Occipital lobe (tissue), 2 donors: ENCODE data around the gene FNTB. TPM values are rescaled to one million over a fixed set of nuclear protein-coding genes. Genes with fewer than 3 reads are reported as not detected.
"Not testable (repeated sequence)": the region's sequence is repeated elsewhere in the genome, so short reads cannot be mapped to it uniquely, and the experiment has no call there.

Experiments used
- DNase-seq: peaks from one replicate; lab custom pipeline; 2025; lab: John Stamatoyannopoulos, UW
- total RNA-seq: library from RNA; depleted of rRNA; stranded (reverse); fragments of >200 nt; gene quantifications from one replicate; pipeline ENCODE4 v1.2.3, GENCODE V29; 2014

Gene FNTB
- total RNA-seq, 1 donor from 2014 or later, result 6.2 TPM

DNA sequence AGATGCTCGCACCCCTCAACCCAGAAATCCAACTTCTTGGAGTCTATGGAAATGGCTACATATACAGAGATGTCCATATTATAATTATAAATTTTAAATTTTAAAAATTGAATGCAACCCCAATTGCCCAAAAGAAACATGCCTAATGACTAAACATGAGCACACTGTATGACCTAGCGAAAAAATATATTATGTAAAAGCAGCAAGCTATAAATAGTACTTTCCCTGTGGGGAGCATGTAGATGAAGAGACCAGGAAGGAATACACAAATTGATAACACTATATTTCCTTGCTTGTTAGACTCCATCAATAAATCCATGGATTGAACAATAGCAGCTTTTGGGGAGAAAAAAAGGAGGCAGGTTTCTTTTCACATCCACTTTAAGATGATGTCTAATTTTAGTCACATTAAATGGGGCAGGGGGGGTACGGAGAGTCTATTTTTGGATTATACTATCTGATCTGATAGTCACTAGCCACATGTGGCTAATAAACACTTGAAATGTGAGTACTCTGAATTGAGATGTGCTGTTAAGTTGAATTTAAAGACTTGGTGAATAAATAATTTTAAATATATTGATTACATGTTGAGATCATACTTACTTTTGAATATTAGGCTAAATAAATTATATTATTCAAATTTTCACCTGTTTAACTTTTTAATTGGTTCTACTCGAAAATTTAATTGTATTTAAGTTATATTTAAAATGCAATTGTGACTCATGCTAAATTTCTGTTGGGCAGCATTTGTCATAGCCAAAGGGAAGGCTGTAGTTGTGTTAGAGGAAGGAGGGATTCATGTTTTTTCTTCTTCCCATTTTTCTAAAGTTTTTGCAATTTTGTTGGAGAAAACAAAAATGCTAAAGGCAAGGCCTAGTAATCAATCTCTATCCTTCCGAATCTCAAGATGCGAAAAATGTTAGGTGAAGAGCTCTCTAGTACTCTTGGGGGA, 98.1 kb downstream of the FNTB start:
- no peak for DNase-seq

DNA sequence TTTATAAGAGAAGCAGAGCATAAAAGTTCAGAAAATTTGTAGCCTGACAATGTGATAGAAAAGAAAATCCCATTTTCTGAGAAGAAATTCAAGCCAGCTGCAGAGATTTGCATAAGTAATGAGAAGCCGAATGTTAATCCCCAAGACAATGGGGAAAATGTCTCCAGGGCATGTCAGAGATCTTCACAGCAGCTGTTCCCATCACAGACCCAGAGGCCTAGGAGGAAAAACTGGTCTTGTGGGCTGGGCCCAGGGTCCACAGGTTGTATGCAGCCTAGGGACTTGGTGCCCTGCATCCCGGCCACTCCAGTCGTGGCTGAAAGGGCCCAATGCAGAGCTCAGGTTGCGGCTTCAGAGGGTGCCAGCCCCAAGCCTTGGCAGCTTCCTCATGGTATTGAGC, 100.0 kb downstream of the FNTB start:
- DNase-seq, result not testable (repeated sequence)

DNA sequence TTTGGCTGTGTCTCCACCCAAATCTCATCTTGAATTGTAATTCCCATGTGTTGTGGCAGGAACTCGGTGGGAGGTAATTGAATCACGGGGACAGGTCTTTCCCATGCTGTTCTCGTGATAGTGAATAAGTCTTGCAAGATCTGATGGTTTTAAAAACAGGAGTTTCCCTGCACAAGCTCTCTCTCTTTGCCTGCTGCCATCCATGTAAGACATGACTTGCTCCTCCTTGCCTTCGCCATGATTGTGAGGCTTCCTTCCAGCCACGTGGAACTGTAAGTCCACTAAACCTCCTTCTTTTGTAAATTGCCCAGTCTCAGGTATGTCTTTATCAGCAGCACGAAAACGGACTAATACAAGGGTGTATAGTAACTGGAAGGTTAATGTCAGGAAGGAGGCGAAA, 101.1 kb downstream of the FNTB start:
- DNase-seq, result not testable (repeated sequence)

DNA sequence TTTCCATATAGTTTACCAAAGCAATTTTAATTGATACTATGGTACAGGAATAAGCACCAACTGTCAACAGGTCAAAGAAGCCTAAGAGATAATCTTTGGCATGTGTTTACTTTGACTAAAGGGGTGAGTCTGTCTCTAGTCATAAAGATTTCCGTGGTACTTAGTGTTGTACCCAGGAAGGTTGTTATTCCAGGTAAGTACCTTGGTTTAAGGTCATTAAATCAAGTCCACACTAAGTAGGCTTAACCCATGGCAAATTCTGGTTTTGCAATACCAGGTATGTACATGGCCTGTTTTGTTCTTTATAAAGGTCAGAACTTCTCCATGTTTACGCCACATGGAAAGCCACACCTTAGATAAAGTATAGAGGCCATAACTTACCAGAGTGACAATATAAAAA, 105.7 kb downstream of the FNTB start:
- no peak for DNase-seq

DNA sequence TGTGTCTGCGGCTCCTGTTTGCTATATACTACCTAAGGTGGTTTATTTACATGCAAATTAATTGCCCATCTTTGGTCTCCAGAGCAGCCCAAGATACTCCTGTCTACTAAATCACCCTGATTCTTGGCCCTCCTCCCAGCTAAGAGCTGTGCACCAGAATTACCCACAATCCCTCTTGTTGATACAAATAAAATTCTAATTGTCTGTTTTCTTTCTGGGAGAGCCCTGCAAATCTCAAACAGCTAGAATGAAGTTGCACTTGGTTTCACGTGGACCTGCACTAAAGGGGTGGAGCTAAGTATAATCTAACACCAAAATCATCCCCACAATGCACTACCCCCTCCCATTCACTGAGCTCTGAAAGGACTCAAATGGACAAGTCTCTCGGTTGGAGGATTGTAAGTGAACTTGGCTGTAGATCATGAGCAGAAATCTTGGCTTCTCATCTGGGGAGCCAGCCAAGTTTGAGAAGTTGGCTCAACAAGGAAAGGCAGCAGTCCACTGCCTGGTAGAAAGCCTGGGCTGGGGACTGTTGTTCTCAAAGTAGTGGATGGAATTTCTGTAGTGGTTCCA, 109.0 kb downstream of the FNTB start:
- no peak for DNase-seq

DNA sequence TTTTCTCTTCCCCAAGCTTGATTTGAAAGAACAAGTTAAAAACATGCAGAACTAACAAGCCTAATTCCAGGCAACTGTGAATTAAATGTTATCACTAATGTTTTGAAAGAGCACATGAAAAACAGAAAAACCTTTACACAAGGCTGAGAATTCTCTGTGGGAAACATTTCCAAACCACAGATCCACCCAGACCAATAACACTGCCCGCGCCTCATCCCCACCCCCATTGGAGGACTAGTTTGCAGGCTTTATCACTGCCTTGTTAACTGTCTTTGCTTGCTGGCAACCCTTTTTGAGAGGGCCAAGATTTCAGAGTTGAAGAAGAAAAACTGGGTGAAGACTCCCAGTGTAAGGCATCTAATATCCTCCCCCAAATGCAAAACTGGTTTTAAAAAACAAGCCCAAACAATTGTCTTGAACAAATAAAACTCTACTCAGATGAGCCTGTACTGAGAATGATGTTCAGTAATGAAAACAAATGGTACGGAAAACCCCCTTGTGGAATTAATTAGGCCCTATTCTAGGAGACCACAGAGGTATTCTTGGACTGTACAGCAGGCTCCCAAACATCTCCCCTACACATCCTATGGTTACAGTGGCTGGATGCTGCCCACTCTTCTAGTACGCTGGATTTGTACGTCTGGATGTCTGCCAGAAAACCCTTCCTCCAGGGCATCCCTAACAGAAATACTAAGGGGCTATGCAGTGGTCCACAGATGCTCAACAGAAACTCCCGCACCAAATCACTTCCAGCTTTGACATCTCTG, 109.8 kb downstream of the FNTB start:
- no peak for DNase-seq

DNA sequence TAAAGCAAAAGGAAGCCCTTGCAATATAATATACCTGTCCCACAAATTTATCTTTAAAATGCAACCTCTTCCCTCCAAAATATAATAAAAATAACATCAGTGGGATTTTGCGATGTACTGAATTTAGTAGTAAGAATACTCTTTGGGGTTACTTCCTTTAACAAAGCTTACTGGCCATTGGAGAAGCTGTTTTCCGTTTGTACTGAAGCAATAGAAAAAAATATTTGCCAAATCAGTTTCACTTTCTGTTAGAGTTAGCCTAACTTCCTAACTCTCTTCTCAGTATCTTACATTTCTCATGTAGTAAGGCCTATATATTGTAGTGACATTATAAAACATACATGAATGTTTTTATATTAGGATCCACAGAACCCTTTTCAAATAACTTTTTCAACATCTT, 111.9 kb downstream of the FNTB start:
- no peak for DNase-seq

DNA sequence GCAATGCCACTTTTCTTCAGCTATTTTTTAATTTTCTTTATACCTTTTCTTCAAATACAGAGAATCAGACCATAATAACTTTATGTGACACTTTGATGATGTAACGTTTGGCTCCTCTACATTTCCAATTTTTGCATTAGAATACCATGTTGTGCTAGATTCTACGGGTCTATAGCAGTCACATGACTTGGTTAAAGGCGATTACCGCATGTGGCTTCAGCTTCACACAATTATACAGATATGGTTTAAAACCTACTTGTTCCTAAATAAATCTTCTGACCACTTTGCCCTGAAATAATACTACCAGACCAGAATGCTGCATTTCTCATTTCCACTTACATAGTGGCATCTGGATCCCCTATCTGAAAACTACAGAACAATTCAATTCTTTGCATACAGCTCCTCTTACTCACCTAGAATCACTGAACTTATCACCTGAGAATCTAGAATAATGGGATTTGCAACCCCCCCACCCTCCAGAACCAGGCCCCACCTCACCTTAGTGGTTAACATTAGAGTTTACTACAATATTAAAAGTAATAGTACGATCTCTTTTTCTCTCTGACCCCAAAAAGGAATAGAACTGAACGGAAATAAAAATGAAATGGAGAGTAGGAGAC, 114.3 kb downstream of the FNTB start:
- no peak for DNase-seq

DNA sequence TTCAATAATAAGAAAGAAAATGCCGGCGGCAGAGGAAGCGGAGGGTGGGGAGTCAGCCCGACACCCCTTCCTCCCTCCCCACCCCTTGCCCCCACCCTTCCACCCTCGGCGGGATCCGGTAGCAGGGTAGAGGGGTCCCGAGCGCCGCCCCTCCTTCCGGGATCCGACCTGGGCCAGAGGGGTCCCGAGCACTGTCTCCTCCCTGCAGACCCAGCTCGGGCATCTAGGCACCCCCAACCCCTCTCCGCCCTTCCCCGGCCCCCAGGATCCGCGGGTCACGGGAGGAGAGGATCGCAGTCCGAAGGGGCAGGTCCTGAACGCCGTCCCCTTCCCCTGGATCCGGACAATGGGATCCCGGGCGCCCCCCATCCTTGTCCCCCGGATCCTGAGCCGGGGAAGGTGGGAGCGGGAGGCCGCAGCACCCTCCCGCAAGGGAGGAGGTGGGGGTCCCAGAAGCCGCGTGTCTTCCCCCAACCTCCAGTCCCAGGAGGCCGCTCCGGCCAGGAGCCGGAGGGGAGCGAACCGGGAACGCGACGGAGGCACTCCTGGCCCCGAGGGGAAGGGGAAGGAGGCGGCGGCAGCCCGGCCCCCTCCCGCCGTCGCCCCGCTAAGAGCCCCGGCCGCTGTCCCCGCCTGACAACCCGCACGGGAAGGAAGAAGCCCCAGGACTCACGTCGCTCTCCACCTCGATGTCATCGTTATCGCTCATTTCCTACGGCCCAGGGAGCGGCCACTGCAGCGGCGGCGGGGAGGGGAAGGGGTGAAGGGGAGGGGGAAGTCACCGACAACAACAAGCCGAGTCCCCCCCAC, 115.1 kb downstream of the FNTB start:
- no peak for DNase-seq

DNA sequence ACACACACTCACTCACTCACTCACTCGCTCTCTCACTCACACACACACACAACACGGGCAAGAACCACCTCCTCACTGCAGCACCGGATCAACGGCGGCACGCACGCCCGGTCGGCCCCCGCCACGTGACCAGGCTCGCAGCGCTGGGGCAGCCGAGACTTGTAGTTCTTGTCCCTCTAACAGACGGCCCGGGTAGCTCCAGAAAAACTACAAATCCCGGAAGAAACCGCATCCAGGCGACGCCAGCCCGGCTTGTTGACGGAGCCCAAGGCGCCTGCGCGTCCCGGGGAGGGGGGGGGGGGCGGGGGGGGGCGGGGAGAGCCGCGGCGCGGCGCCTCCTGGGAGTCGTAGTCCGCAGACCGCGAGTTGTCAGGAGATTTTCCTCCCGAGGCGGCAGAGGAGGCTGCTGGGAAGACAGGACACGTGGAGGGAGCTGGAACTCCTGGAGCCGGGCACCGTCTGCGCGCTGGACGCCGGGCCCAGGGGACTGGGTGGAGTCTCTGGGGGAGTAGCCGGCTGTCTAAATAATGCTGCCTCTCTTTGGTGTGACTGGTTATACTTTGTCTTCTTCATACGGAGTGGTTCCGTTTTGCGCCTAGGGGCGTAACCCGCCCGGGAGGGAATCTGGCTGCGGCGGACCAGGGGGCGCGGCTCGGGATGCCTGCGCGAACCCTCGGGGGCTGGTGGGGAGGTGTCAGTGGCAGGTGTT, 115.9 kb downstream of the FNTB start, which contains the start of gene MAX:
TSS of gene MAX (minus strand) at position 77 of the 709 bp plus-strand sequence. CDS start 178 bp downstream, outside the sequence.
- DNase-seq, result peak; percentile 99

DNA sequence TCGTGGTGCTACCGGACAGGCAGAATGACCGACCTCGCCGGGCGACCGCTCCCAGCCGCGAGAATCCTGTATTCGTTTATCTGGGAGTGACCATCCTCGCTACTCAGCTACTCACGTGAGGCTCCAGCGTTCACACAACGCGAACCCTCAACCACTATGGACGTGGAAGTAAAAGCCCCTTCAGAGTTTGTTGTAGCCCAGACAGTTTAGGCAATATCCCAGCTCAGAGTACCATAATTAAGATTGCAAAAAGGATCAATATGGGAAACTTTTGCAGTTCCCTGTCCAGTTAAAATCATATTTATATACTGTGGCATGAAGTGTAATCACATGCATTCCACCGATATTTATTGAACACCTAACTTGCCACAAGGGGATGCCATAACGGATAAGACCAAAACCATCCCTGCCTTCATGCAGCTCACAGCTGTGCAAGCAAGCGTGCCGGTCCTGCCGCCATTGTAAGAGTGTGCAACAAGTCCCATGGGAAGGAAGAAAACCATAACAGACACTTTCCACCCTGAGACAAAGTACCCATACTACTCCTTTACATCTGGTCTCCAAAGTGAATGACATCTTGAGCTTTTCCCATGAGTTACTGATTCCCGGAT, 116.6 kb downstream of the FNTB start:
- DNase-seq, result no peak

DNA sequence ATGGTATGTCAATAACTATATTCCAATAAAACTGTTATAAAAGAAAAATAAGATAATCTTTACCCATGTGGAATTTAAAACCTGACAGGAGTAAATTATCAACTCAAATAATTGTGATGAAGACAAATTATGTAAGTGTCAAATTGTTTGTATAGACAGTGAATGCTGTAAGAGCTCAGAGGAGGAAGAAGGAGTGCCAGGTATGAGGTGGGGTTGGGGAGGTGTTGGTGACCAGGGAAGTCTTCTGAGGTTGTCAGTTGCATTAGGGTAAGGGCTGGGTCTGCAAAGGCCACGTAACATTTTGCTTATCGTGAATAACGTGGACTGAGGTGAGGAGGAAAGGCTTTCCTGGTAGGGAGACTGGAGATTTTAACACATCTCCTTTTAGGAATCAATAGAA, 118.1 kb downstream of the FNTB start:
- DNase-seq, result no peak

DNA sequence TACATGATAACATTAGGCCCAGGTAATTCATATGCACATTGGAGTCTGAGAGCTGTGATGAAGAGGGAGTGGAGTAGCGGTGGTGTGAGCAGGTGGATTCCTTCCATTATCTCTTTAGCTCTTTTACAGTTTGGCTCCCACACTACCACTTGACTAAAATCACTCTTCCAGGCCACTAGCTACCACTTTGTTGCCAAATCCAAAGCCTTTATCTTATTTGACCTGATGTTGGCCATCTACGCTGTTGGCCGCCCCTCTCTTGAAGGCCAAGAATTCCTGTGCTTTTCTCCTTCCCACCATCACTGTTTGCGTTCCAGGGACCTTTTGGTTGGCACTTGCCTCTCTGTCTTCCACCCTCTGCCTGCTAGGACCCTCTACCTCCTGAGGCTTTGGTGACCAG, 119.6 kb downstream of the FNTB start:
- no peak for DNase-seq

DNA sequence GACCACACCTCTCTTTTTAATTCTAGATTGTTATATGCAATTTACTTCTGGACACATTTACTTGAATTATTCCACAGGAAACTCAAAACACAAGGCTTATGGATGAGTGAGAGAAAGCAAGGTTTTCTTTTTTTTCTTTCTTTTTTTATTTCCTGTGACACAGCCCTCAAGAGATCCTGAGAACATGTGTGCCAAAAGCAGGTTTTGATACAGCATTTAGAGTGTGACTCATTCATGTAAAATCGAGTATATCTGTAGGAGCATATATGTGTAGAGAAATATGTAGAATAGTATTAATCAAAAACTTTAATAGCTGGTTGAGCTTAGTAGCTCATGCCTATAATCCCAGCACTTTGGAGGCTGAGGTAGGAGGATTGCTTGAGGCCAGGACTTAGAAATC, 120.0 kb downstream of the FNTB start:
- DNase-seq, result no peak

DNA sequence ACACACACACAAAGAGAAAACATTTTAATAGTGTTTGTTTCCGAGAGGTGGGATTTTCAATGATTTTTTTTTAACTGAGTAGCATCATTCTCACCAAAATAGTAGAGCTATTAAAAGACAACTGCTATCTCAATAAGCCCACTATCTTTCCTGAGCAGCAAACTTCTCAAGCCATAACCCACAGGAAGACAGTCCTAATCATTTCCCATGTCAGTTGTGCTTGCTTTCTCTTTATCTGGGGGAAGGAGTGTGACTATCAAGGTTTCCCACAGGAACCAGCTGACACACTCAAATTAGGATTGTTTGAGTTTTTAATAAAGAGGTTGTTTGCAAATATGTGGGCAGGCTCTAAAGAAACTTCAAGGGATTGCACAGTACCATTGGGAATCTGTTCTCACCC, 120.5 kb downstream of the FNTB start:
- no peak for DNase-seq

DNA sequence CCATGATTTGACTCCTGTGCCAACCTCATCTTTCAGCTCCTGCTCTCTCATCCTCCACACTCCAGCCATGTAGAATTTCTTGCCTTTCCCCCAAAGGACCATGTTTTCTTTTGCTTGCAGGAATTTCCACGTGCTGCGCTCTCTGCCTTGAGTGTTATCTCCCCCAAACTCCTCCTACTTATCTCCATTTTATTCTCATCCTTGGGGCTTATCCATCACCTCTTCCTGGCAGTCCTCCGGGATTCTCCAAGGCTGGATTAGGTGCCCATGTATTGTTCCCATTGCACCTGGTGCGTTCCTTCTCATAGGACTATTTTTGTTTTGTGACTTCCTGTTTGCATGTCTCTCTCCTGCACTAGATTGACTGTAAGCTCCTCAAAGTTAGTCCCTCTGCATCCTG, 122.7 kb downstream of the FNTB start:
- DNase-seq, result no peak

DNA sequence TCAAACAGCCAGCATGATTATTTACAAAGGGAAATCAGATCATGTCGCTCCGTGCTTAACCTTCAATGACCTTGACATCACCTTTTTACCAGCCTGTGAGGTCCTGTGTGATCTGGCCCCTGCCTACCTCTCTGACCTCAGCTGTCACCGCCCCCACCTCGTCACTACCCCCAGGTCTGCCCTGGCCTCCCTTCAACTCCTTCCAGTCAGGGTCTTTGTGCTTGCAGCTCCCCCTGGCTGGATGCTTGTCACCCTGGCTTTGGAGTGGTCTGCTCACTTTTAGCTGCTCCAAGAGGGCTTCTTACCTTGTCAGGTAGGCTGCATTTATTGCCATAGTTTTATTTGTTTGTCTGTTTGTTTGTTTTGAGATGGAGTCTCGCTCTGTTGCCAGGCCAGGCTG, 123.8 kb downstream of the FNTB start:
- no peak for DNase-seq
